K562 (cell line): ENCODE measurements around the gene GPR4. TPM values are rescaled to one million over a fixed set of nuclear protein-coding genes. Genes with fewer than 3 reads are reported as not detected.

Experiments used
- CBX2 ChIP-seq: fragments of 200-600 bp; sonication (generic); IDR thresholded peaks from one replicate; pipeline ENCODE4 v1.6.1; 2012; ENCODE audit warnings: mild to moderate bottlenecking, low read length, inconsistent platforms; ENCODE audit not compliant: insufficient read depth, poor library complexity, severe bottlenecking
- ERF ChIP-seq: fragments of 450-650 bp; formaldehyde crosslinking; IDR thresholded peaks from 2 replicates; pipeline ENCODE4 v1.4.0; 2020; ENCODE audit warnings: mild to moderate bottlenecking, mixed read lengths
- HDAC1 ChIP-seq, 2 experiments: fragments of 450-650 bp; IDR thresholded peaks; 2 replicates each; pipeline ENCODE4 v1.6.1; 2016 to 2017; ENCODE audit warnings: inconsistent platforms in 1 of 2, mild to moderate bottlenecking in 1 of 2, moderate library complexity in 1 of 2
- HDAC3 ChIP-seq: fragments of 450-650 bp; IDR thresholded peaks from 2 replicates; pipeline ENCODE4 v1.6.1; 2018; ENCODE audit warnings: borderline replicate concordance, mild to moderate bottlenecking, moderate library complexity; ENCODE audit not compliant: partially characterized antibody
- HLTF ChIP-seq: fragments of 450-650 bp; IDR thresholded peaks from 2 replicates; pipeline ENCODE4 v1.6.1; 2016
- MYBL2 ChIP-seq, 2 experiments: fragments of 450-650 bp in 1 of 2; sonication (generic) in 1 of 2; formaldehyde crosslinking in 1 of 2; IDR thresholded peaks; 2 replicates each; pipeline versions ENCODE4 v1.6.1 to v1.8.1; 2017 to 2022; ENCODE audit warnings: borderline replicate concordance in 1 of 2, inconsistent platforms in 1 of 2, low read depth in 1 of 2, mild to moderate bottlenecking in 1 of 2, missing genetic modification reagents in 1 of 2, moderate library complexity in 1 of 2
- NBN ChIP-seq: fragments of 450-650 bp; IDR thresholded peaks from 2 replicates; pipeline ENCODE4 v1.6.1; 2016; ENCODE audit warnings: low read depth, mild to moderate bottlenecking
- YY1 ChIP-seq, 3 experiments: IDR thresholded peaks; 2 replicates each; pipeline ENCODE4 v1.6.1; 2011; ENCODE audit warnings: low read length in 2 of 3, mild to moderate bottlenecking in 2 of 3, moderate library complexity in 2 of 3, borderline replicate concordance in 1 of 3, control low read depth in 1 of 3, low read depth in 1 of 3; ENCODE audit not compliant: insufficient read depth in 3 of 3, insufficient replicate concordance in 2 of 3, control insufficient read depth in 1 of 3, insufficient read length in 1 of 3; ENCODE audit errors: extremely low read depth in 1 of 3
- ZNF408 ChIP-seq: fragments of 250-450 bp; sonication (Bioruptor Pico); IDR thresholded peaks from 2 replicates; pipeline ENCODE4 v1.4.0; 2020; ENCODE audit warnings: low read depth, mild to moderate bottlenecking, moderate library complexity
- polyA plus RNA-seq, 8 experiments: library from polyadenylated mRNA; depleted of rRNA in 4 of 8; stranded (reverse) in 5 of 8; unstranded in 3 of 8; fragments of >200 nt; fragmentation: Nextera tagmentation in 2 of 8; fragmentation: Illumina TruSeq in 1 of 8; extraction: Ambion mirVana in 2 of 8; extraction: Trizol in 1 of 8; gene quantifications; 2 replicates each; pipeline versions ENCODE4 v1.2.1 to v1.2.3, GENCODE V29; 2011 to 2014; ENCODE audit warnings: inconsistent platforms in 1 of 8, missing spikeins in 1 of 8
- total RNA-seq, 7 experiments: library from RNA; depleted of rRNA in 6 of 7; stranded (reverse); fragments of >200 nt in 6 of 7; fragmentation: Illumina TruSeq in 2 of 7; extraction: Trizol in 2 of 7; gene quantifications; 2 replicates each; pipeline versions ENCODE4 v1.2.1 to v1.2.3, GENCODE V29; 2011 to 2021; ENCODE audit warnings: low replicate concordance in 1 of 7
- TF ChIP-seq, protein P1 (sequence below): sonication (generic); formaldehyde crosslinking; IDR thresholded peaks from 2 replicates; pipeline ENCODE4 v1.5.0; 2020; ENCODE audit warnings: missing genetic modification reagents
- TF ChIP-seq, protein P2 (sequence below): fragments of 250-450 bp; sonication (Bioruptor Pico); IDR thresholded peaks from 2 replicates; pipeline ENCODE4 v1.8.0; 2022; ENCODE audit warnings: moderate library complexity, mild to moderate bottlenecking, inconsistent platforms

GPR4 gene
- total and polyA plus RNA-seq, 9 of the 15 experiments (the other 6 are each of a cell fraction or from before 2014, with no cell fraction given): 0.03 to 0.09 (median 0.04) TPM; not detected in 5

DNA sequence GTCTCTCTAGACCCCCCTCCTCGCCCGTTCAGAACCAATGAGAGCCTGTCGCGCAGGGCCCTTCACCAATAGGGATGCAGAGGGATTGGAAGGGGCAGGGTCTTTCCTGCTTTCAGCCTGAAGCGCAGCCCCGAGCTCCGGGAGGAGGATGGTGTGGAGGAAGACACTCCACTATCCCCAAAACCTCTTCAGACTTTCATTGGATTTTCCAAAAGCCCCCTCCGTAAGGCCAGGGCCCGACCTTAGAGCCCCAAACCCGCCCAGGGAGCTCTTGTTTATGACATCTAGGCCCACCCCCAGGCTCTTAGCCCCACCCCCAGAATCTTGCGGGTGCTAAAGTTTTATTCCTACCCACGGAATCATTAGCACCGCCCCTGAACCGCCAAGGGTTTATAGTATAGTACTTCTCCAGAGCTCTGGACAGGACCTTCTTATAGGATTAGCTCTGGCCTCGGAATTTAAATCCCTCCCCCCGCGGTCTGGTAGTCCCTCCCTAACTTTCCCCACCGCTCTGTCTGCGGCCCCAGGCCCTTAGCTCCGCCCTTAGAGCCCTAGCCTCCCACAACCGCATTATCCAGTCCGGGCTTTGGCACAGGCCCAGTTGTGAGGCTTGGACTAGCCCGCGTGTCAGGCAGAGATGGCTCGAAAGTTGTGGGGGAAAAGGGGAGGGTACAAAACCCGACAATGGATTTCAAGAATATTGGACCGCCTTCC is 43.8 kb upstream of the GPR4 start (continued):
- TF ChIP-seq YY1 (IDR thresholded peaks at IDR 0.05; ENCODE audit: borderline replicate concordance in 1 of 3, control insufficient read depth in 1 of 3, extremely low read depth in 1 of 3, insufficient read depth in 3 of 3, insufficient read length in 1 of 3, insufficient replicate concordance in 2 of 3, low read depth in 1 of 3, low read length in 2 of 3) (peak in 2 of 3 experiments; percentile 26 to 35), ZNF408 (CRISPR knock-in tag) (no peak), MYBL2 (IDR thresholded peaks at IDR 0.05; ENCODE audit: low read depth) (no peak), MYBL2 (CRISPR knock-in tag; IDR thresholded peaks at IDR 0.05; ENCODE audit: borderline replicate concordance) (no peak), ERF (CRISPR knock-in tag) (no peak), NBN (peak; percentile 84), HDAC3 (peak; percentile 97), HDAC1 (IDR thresholded peaks at IDR 0.05) (peak; percentile 61 to 84; a peak in 2 of 4 replicates), HLTF (no peak), CBX2 (no peak)
- TF ChIP-seq, protein P1, sequence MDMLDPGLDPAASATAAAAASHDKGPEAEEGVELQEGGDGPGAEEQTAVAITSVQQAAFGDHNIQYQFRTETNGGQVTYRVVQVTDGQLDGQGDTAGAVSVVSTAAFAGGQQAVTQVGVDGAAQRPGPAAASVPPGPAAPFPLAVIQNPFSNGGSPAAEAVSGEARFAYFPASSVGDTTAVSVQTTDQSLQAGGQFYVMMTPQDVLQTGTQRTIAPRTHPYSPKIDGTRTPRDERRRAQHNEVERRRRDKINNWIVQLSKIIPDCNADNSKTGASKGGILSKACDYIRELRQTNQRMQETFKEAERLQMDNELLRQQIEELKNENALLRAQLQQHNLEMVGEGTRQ (CRISPR knock-in tag): no peak
- TF ChIP-seq, protein P2, sequence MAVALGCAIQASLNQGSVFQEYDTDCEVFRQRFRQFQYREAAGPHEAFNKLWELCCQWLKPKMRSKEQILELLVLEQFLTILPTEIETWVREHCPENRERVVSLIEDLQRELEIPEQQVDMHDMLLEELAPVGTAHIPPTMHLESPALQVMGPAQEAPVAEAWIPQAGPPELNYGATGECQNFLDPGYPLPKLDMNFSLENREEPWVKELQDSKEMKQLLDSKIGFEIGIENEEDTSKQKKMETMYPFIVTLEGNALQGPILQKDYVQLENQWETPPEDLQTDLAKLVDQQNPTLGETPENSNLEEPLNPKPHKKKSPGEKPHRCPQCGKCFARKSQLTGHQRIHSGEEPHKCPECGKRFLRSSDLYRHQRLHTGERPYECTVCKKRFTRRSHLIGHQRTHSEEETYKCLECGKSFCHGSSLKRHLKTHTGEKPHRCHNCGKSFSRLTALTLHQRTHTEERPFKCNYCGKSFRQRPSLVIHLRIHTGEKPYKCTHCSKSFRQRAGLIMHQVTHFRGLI: no peak
